GM21515 (cell line): ENCODE measurements around the gene GOLGA8Q.
"Not testable (repeated sequence)": the region's sequence is repeated elsewhere in the genome, so short reads cannot be mapped to it uniquely, and the experiment has no call there.

ENCODE experiments used
- ATAC-seq: cut with Tn5 transposase; IDR thresholded peaks from one replicate; pipeline ENCODE4 v1.9.1; 2021; ENCODE audit not compliant: unreplicated experiment

The GOLGA8Q gene, protein sequence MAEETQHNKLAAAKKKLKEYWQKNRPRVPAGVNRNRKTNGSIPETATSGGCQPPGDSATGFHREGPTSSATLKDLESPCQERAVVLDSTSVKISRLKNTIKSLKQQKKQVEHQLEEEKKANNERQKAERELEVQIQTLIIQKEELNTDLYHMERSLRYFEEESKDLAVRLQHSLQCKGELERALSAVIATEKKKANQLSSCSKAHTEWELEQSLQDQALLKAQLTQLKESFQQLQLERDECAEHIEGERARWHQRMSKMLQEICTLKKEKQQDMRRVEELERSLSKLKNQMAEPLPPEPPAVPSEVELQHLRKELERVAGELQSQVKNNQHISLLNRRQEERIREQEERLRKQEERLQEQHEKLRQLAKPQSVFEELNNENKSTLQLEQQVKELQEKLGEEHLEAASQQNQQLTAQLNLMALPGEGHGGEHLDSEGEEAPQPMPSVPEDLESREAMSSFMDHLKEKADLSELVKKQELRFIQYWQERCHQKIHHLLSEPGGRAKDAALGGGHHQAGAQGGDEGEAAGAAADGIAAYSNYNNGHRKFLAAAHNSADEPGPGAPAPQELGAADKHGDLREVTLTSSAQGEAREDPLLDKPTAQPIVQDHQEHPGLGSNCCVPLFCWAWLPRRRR

DNA sequence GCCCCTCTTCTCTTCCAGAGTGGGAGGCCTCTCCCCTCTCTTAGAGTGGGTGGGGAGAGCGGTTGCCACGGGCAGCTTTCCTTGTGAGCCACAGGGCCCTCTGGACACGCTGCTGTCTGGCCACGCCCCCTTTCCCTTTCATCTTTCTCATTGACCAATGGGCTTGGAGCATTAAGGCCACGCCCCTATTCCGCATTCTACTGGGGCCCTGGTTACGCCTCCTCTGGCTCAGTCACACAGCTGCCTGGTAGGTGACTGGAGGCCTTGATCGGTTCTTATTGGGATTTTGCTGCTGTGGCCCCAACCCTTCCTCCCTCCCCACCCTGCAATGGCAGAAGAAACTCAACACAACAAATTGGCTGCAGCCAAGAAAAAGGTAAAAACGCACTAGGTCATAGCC lies at the start of gene GOLGA8Q:
Gene GOLGA8Q, plus strand, starts transcription at position 301 of the 400 bp plus-strand sequence. Its CDS starts 28 bp downstream, at position 329.
- ATAC-seq = not testable (repeated sequence)

DNA sequence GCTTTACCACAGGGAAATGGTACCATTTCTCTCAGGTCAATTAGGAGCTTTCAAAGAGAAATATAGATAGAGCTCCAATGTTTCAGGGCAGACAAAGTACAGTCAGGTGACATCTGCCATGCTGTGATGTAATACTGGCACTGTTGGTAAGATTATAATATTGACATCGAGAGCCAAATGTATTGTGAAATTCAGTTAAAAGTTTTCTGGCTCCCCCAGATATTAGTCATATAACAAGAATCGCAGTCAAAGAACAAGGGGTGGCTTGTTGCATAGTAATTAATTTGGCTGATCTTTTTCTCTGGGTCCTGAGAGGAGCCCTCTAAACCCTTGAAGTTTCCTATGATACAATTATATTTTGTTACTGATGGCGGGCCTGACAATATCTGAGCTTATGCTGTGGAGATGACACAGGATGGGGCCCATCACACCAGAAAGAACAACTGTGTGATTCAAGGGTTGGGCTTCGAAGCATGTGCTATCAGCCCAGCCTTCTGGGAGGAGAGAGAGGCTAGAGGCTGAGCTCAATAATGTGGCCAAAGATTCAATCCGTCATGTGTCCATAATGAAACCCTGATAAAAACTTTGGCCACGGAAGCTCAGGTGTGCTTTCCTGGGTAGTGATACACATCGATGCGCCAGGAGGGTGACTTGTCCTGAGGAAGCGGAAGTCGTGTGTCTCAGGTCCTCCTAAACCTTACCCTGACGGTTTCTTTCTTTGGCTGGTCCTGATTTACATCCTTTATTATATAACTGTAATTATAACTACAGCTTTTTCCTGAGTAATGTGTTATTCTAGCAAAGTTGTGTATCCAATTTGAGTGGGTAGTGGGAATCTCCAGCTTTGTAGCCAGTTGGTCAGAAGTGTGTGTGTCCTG lies 48.7 kb upstream of the GOLGA8Q start:
- ATAC-seq = not testable (repeated sequence)

DNA sequence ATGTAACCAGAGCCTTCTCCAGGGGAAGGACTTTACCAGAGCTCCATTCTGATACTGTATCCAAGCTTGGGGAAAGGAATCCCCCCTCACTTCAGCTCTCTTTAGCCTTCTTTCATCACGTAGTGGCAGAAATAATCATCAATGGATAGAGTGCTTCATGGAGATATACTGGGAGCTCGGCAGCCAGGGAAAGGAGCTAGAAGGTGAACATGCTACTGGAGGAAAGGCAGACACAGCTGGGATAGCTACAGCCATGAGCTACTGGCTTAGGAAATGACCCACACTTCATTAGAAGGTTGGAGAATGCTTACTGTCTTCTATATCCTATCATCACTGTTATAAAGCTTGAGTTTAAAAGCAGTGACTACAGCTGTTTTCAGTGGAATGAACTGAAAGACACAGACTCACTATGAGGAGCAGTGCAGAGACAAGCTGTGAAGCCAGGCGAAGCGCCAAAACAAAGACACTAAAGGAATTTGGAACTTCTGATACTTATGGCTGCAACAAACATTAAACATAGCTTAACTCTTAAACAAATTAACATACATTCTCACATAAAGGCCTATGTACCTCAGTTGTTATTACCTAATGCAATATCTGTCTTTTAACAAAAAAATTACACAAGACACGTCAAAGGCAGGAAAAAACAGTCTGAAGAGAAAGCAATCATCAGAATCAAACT lies 47.5 kb upstream of the GOLGA8Q start:
- not testable (repeated sequence) for ATAC-seq

DNA sequence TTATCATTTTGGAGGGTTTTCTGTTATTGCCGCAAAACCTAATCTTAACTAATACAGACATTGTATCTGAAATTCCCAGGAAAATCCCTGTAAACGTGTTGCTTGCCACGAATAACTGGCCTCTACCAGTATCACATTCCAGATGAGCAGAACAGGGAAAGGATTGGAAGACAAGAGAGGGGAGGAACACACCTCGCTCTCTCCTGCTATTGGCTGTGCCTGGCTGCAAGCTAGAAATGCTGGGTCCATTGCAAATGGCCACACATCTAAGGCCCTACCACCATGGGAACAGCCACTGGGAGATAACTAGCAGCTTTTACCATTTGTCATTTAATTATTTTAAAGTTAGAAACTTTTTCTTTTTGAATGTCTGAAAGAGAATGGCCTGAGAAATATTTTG lies 37.3 kb upstream of the GOLGA8Q start:
- ATAC-seq = not testable (repeated sequence)

DNA sequence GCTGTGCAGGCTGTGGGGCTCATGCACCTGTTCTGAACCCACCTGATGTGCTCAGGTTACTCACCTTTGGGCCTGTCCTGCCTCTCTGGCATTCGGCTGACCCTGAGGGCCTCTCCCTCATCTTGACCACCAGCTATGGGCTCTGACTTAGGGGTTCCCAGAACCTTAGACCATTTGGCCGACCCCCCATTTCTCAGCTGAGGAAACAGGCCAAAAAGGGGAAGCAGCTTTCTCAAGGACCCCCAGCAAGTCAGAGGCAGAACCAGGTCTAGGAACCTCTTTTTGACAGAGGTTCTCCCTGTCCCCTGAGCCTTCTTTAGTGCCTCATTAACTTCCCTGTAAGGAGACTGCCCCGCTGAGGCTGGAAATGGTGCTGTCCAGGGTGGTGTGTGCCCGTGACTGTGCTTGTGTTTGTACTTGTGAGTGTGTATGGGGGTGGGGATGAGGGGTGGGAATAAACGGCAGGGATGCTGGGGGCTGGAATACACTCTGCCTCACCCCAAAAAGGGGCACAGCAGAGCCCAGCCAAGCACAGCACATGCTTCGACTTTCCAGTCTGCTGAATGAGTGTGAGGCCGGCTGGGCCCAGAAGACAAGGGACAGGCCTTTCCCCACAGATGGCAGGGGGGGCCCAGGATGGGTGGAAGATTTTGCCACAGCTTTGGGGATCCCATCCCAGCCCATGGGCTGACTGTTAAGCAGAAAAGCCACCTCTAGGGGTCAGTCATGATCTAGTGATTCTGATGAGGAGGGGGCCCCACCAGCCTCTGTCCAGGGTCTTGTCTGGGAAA lies 28.2 kb upstream of the GOLGA8Q start:
- not testable (repeated sequence) for ATAC-seq

DNA sequence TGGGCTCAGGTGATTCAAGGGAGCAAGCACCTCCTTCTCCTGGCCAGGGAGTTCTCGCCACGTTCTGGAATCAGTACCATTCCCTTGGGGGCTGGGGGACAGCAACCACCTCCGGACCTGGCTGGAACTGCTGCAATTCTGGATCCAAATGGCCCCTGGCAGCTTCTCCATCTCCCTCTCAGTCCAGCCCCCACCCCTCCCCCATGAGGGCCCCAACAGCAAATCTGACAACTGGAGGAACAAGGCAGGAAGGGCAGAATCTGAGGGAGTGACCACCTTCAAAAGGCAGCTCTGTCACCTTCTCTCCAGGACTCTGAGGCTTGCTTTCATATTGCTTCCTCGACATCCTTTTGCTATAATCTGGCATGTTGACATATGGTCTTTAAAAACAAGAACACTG lies 25.9 kb upstream of the GOLGA8Q start:
- not testable (repeated sequence) for ATAC-seq

DNA sequence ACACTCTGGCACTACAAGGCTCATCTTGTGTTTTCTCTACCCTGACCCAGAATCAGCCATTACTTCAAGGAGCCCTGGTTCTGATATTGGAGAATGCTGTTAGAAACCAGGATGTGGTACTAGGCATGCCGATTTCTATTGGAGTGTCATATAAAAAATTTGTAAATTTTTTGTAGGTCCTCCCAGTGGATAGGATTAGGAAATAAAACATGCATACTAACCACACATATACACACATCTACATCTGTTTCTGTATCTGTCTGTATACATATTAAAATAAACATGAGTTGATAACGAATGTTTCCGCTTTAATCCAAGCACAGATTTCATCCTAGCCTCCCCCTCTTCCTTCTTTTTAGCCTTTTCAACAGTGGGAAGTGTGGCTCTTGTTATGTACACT lies 22.8 kb upstream of the GOLGA8Q start:
- ATAC-seq = not testable (repeated sequence)

DNA sequence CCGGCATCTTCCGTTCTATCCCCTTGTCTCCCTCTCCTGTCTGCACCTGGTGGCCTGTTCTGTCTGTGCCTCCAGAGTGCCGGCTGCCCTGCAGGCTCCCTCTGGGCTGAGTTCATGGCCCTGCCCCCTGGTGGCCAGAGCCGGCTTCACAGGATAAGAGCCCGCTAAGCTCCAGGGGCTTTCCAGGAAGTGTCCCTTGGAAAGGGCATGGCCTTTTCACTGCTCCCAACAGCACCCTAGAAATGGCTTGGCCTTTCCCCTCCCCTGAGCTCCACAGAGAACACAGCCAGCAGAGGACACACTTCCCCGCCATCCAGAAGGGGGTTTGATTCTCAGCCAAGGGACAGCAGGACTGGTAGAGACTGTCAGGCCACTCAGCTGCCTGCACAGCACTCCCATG lies 15.1 kb downstream of the GOLGA8Q start:
- ATAC-seq = not testable (repeated sequence)

DNA sequence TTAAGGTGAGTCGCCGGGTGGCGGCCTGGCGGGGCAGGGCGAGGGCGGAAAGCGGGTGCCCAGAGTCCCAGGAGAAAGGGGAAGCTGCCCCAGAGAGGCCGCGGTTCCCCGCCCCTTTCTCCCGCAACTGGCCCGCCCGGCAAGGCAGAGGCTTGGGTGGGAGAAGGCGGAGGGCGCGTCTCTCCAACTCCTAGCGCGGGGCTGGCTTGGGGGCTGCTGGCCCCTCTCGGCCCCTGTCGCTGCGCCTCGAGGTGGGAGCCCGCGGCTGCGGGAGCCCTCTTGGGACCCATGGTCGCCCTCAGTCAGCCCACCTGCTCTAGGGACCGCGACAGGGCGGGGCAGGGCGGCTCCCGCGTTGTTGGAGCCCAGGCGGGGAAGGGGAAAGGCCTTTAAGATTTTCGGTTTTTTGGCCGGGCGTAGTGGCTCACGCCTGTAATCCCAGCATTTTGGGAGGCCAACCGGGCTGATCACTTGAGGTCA lies 21.2 kb downstream of the GOLGA8Q start:
- not testable (repeated sequence) for ATAC-seq

DNA sequence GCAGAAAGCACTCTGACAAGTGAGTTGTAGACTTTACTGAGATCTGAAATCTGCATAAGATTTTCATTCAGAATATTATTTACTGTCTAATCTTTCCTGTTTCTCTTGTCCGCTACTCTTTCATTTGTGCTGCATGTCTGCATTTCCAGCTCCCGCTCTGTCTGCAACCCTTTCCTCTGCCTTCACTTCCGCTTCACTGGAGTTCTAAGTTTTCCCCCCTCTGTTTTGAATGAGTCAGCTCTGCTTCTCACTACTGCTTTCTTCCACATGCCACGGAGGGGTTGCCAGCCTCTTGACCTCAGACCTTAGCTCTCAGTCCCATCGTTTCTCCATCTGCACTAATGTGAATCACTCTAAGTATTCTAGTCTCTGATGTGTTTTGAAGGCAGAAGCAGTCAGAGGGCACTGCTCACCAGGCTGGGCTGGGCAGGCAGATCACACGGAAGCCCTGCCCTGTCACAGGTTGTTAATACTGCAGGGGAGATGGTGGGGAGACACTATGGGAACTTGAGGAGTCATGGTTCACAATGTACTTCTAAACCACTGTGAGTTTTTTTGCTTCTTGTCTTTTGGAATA lies 27.6 kb downstream of the GOLGA8Q start:
- ATAC-seq = not testable (repeated sequence)

DNA sequence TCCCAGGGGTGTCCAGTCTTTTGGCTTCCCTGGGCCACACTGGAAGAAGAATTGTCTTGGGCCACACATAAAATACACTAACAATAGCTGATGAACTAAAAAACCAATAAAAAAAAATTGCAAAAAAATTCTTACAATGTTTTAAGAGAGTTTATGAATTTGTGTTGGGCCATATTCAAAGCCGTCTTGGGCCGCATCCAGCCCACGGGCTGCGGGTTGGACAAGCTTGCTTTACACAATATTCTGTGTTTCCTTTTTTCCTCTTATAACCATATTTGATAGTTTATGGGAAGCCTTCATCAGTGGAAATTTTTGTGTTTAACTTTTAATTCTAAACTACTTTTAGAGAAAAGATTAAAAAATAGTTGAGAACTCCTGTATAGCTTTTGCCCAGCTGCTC lies 28.9 kb downstream of the GOLGA8Q start:
- ATAC-seq = not testable (repeated sequence)

DNA sequence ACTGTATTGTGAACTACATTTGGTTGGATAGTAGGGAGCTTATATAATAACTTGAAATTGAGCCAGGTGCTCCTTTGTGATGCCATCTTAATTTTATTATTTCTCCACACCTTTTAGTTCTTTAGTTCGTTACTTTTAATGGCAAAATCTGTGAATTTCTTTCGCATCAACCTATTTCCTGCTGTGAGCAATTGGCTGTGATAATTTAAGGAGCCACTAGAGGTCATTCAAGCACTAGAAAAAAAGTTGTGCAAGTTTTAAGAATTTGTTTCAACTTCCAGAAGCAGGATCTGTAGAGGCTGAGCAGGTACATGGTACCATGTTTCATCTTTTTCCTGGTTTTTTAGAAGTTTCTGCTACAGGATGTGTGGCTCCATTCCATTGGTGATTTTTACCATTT lies 47.1 kb downstream of the GOLGA8Q start:
- not testable (repeated sequence) for ATAC-seq

DNA sequence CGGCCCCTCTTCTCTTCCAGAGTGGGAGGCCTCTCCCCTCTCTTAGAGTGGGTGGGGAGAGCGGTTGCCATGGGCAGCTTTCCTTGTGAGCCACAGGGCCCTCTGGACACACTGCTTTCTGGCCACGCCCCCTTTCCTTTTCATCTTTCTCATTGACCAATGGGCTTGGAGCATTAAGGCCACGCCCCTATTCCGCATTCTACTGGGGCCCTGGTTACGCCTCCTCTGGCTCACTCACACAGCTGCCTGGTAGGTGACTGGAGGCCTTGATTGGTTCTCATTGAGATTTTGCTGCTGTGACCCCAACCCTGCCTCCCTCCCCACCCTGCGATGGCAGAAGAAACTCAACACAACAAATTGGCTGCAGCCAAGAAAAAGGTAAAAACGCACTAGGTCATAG lies 51.9 kb downstream of the GOLGA8Q start, which contains the start of gene GOLGA8H:
Gene GOLGA8H, plus strand, starts transcription at position 233 of the 400 bp plus-strand sequence. Its CDS starts 98 bp downstream, at position 331.
- not testable (repeated sequence) for ATAC-seq
